Endothelial cell of umbilical vein (primary cell): ENCODE results near the gene FOXO4. TPM values are rescaled to one million over a fixed set of nuclear protein-coding genes. Genes with fewer than 3 reads are reported as not detected.

ENCODE experiments used
- BruUV-seq: library from RNA; stranded (reverse); fragments of 400-500 nt; replicated peaks from 2 replicates; lab custom pipeline; 2021; lab: Mats Ljungman, UMichigan
- CTCF ChIA-PET: fragments of 300-600, 350-600 bp; sonication (Branson Sonifier 250); formaldehyde crosslinking; loops from one replicate; lab custom pipeline; 2021; ENCODE audit warnings: antibody characterized with exemption, inconsistent platforms; lab: Charles Lee
- POLR2A ChIA-PET: fragments of 300-600, 350-600 bp; sonication (Branson Sonifier 250); formaldehyde crosslinking; loops from one replicate; lab custom pipeline; 2021; ENCODE audit warnings: antibody characterized with exemption, inconsistent platforms; lab: Charles Lee
- DNase-seq: peaks from one replicate; pipeline ENCODE4 v3.0.0-alpha.2; 2011; ENCODE audit warnings: low read depth, low spot score
- FAIRE-seq: peaks from 2 replicates; lab custom pipeline; 2011; peaks lifted over from hg19 to GRCh38; lab: Jason Lieb, UNC
- H2AFZ ChIP-seq: 2 replicates; pipeline ENCODE4 v1.6.0; 2012; ENCODE audit warnings: low read depth, low read length, control low read depth, inconsistent platforms
- H3K27ac ChIP-seq: 2 replicates; pipeline ENCODE4 v1.5.1; 2011; ENCODE audit warnings: low read depth, mild to moderate bottlenecking, control low read depth, low read length, moderate library complexity; ENCODE audit not compliant: insufficient read depth
- H3K27me3 ChIP-seq, 2 experiments: 2 replicates each; pipeline versions ENCODE4 v1.6.0 to v1.6.1; 2011; ENCODE audit warnings: low read length in 2 of 2, mixed read lengths in 1 of 2; ENCODE audit not compliant: control insufficient read depth in 2 of 2, insufficient read depth in 2 of 2
- H3K36me3 ChIP-seq, 2 experiments: 2 replicates in 1 of 2; 3 replicates in 1 of 2; pipeline ENCODE4 v1.5.1; 2011; ENCODE audit warnings: low read length in 2 of 2, mild to moderate bottlenecking in 1 of 2, moderate library complexity in 1 of 2; ENCODE audit not compliant: control insufficient read depth in 2 of 2, insufficient read depth in 2 of 2; ENCODE audit errors: extremely low read depth in 1 of 2
- H3K4me1 ChIP-seq: 3 replicates; pipeline ENCODE4 v1.5.1; 2011; ENCODE audit warnings: mild to moderate bottlenecking, low read length; ENCODE audit not compliant: control insufficient read depth, insufficient read depth; ENCODE audit errors: extremely low read depth
- H3K4me2 ChIP-seq: 2 replicates; pipeline ENCODE4 v1.6.1; 2011; ENCODE audit warnings: low read length, control low read depth, mixed read lengths; ENCODE audit not compliant: insufficient read depth
- H3K4me3 ChIP-seq, 3 experiments: fragments of 200-600 bp in 1 of 3; sonication (generic), shearing (Covaris generic) in 1 of 3; replicated peaks in 1 of 3; 2 replicates each; pipeline ENCODE4 v1.5.1; 2011 to 2016; ENCODE audit warnings: control low read depth in 3 of 3, low read length in 3 of 3, mild to moderate bottlenecking in 2 of 3, inconsistent platforms in 1 of 3, low read depth in 1 of 3, moderate library complexity in 1 of 3; ENCODE audit not compliant: insufficient read depth in 1 of 3
- H3K79me2 ChIP-seq: 2 replicates; pipeline ENCODE4 v1.6.0; 2012; ENCODE audit warnings: low read length, inconsistent platforms; ENCODE audit not compliant: control insufficient read depth, insufficient read depth
- H3K9ac ChIP-seq: replicated peaks from 2 replicates; pipeline ENCODE3; 2011; ENCODE audit warnings: low read length, control low read depth; ENCODE audit not compliant: insufficient read depth; ENCODE audit errors: extremely low read depth
- H3K9me1 ChIP-seq: replicated peaks from 3 replicates; pipeline ENCODE4 v1.6.0; 2011; ENCODE audit warnings: mild to moderate bottlenecking, low read length; ENCODE audit not compliant: control insufficient read depth, insufficient read depth; ENCODE audit errors: extremely low read depth
- H3K9me3 ChIP-seq: replicated peaks from 2 replicates; pipeline ENCODE4 v1.5.1; 2012; ENCODE audit warnings: low read length, inconsistent platforms; ENCODE audit not compliant: control insufficient read depth, insufficient read depth
- H4K20me1 ChIP-seq: replicated peaks from 2 replicates; pipeline ENCODE3; 2011; ENCODE audit warnings: mild to moderate bottlenecking, low read length; ENCODE audit not compliant: control insufficient read depth, insufficient read depth; ENCODE audit errors: extremely low read depth
- CTCF ChIP-seq, 2 donors: IDR thresholded peaks; 1 replicate in 1 of 2; 2 replicates in 1 of 2; pipeline ENCODE4 v1.5.1; 2011; ENCODE audit warnings: low read length in 2 of 2, mild to moderate bottlenecking in 2 of 2, moderate library complexity in 2 of 2, control low read depth in 1 of 2, inconsistent platforms in 1 of 2, low read depth in 1 of 2; ENCODE audit not compliant: insufficient read depth in 1 of 2; ENCODE audit errors: extremely low read depth in 1 of 2
- EZH2 ChIP-seq: IDR thresholded peaks from 2 replicates; pipeline ENCODE4 v1.6.1; 2012; ENCODE audit warnings: borderline replicate concordance, low read depth, mild to moderate bottlenecking, moderate library complexity, low read length, inconsistent platforms; ENCODE audit not compliant: severe bottlenecking
- FOS ChIP-seq: IDR thresholded peaks from 2 replicates; pipeline ENCODE4 v1.6.1; 2011; ENCODE audit warnings: mild to moderate bottlenecking, low read length, moderate library complexity, borderline replicate concordance; ENCODE audit not compliant: insufficient read depth
- GATA2 ChIP-seq: IDR thresholded peaks from 2 replicates; pipeline ENCODE4 v1.7.0; 2011; ENCODE audit warnings: low read depth, mild to moderate bottlenecking, moderate library complexity, mixed read lengths, low read length; ENCODE audit not compliant: insufficient read length, insufficient read depth
- JUN ChIP-seq: IDR thresholded peaks from 2 replicates; pipeline ENCODE4 v1.6.1; 2011; ENCODE audit warnings: borderline replicate concordance, low read depth; ENCODE audit not compliant: insufficient read length, insufficient read depth
- MAX ChIP-seq: IDR thresholded peaks from 2 replicates; pipeline ENCODE4 v1.6.1; 2011; ENCODE audit not compliant: insufficient read depth, insufficient read length
- MYC ChIP-seq: IDR thresholded peaks from one replicate; pipeline ENCODE4 v1.6.1; 2011; ENCODE audit warnings: mild to moderate bottlenecking, low read depth, low read length
- POLR2A ChIP-seq: IDR thresholded peaks from 2 replicates; pipeline ENCODE4 v1.6.1; 2012; ENCODE audit warnings: low read depth, mild to moderate bottlenecking, control low read depth, low read length
- POLR2AphosphoS5 ChIP-seq: IDR thresholded peaks from 2 replicates; pipeline ENCODE4 v1.6.1; 2012; ENCODE audit warnings: low read depth, mild to moderate bottlenecking, control low read depth, low read length, moderate library complexity; ENCODE audit not compliant: insufficient read depth
- dilution Hi-C: fragments of 300-500 bp; cut with MboI; formaldehyde crosslinking; loops from one replicate; pipeline ENCODE4 v1.15.0; 2019; ENCODE audit warnings: low sequenced_read_pairs; ENCODE audit not compliant: extremely low pct_ligation_motif_present
- intact Hi-C: fragments of 100-400 bp; cut with micrococcal nuclease; formaldehyde crosslinking; loops from one replicate; pipeline ENCODE4 v1.10.0; 2022
- polyA plus RNA-seq, 4 experiments: library from polyadenylated mRNA; depleted of rRNA in 3 of 4; stranded (reverse) in 3 of 4; unstranded in 1 of 4; fragments of >200 nt; gene quantifications; 2 replicates each; pipeline versions ENCODE4 v1.2.1 to v1.2.3, GENCODE V29; 2011 to 2012; ENCODE audit warnings: missing spikeins in 1 of 4
- total RNA-seq: library from RNA; stranded (reverse); gene quantifications from 2 replicates; pipeline ENCODE4 v1.2.3, GENCODE V29; 2021

Gene FOXO4
- total and polyA plus RNA-seq, 2 donors (not counting 3 experiments of a cell fraction or from before 2014, with no cell fraction given), result 4.7 to 11.0 TPM

GRCh38 chrX:71109051-71109450 lies 13.4 kb downstream of the FOXO4 start:
- no peak overlapping the region for H3K9ac ChIP-seq
- H3K9me1 ChIP-seq, result no peaks in the 10 kb centered on the region
- dilution Hi-C loops (no loop called here), intact Hi-C loops (no loop called here)
- no peak overlapping the region for H3K4me3 ChIP-seq
- no peak overlapping the region for H3K27ac ChIP-seq
- no peak for TF ChIP-seq MYC
- no peak for TF ChIP-seq POLR2A
- TF ChIP-seq FOS, result no peak
- no peak for TF ChIP-seq MAX
- no peak for TF ChIP-seq POLR2AphosphoS5
- H3K9me3 ChIP-seq, result no peaks in the 10 kb centered on the region
- no peaks in the 10 kb centered on the region for H3K79me2 ChIP-seq
- DNase-seq, result no peak
- no peak for FAIRE-seq
- no peaks in the 10 kb centered on the region for H4K20me1 ChIP-seq
- no peaks in the 10 kb centered on the region for H3K36me3 ChIP-seq
- H3K4me1 ChIP-seq, result no peaks in the 10 kb centered on the region
- no TSS peak for BruUV-seq
- CTCF ChIA-PET, result interaction anchor here (1.1 kb wide), 1 partner anchor 9 kb away, joined by 3 read pairs; no protein-coding TSS in a partner anchor
- H3K4me2 ChIP-seq, result no peak overlapping the region
- POLR2A ChIA-PET, result no interaction called here
- no peak overlapping the region for H2AFZ ChIP-seq
- H3K27me3 ChIP-seq, result peaks cover 3 to 4% of the 10 kb centered on the region in 2 experiments

- TF ChIP-seq JUN (no peak), POLR2AphosphoS5 (no peak), POLR2A (no peak), FOS (no peak), GATA2 (no peak), MAX (no peak), EZH2 (no peak), CTCF (IDR thresholded peaks at IDR 0.05; ENCODE audit: extremely low read depth in 1 of 2, insufficient read depth in 1 of 2, low read depth in 1 of 2, low read length in 2 of 2) (no peak), MYC (no peak)
- H3K4me3 ChIP-seq, result no peak within 1 kb of the TSS
- H3K9me3 ChIP-seq, result no peaks in the 10 kb centered on the region
- FAIRE-seq, result no peak
- peaks cover 3 to 4% of the 10 kb centered on the region in 2 experiments for H3K27me3 ChIP-seq
- no peaks in the 10 kb centered on the region for H3K4me1 ChIP-seq
- no peaks in the 10 kb centered on the region for H3K9me1 ChIP-seq
- no peaks in the 10 kb centered on the region for H3K79me2 ChIP-seq
- ChIA-PET CTCF (interaction anchor here (0.9 kb wide), 2 partner anchors 9 to 14 kb away, joined by 3 read pairs; no protein-coding TSS in a partner anchor), POLR2A (no interaction called here)
- no TSS peak for BruUV-seq
- dilution Hi-C loops, result no loop called here
- H3K9ac ChIP-seq, result no peak within 1 kb of the TSS
- H3K27ac ChIP-seq, result no peak within 1 kb of the TSS
- H3K36me3 ChIP-seq, result no peaks in the 10 kb centered on the region
- H3K4me2 ChIP-seq, result no peak within 1 kb of the TSS
- no peak within 1 kb of the TSS for H2AFZ ChIP-seq
- intact Hi-C loops, result loop anchor here (10.0 kb wide), 1 partner anchor 116 kb away; no protein-coding TSS in a partner anchor
- no peaks in the 10 kb centered on the region for H4K20me1 ChIP-seq
- DNase-seq, result no peak
Measured at GRCh38 chrX:71111141-71111843, 15.6 kb downstream of the FOXO4 start, which contains the start of gene IL2RG. TSS of gene IL2RG (minus strand) at chrX:71111577. CDS start at chrX:71111539, 38 bp downstream.
